Nephron (organoid): Measurements from ENCODE around the gene ADRA1B.

Experiments
- H3K27ac Mint-ChIP-seq, 3 experiments: 2 replicates each; pipeline ENCODE4 v1.8.0; 2020; ENCODE audit warnings: mixed read lengths in 3 of 3, mild to moderate bottlenecking in 2 of 3, moderate library complexity in 1 of 3
- H3K27me3 Mint-ChIP-seq: 2 replicates; pipeline ENCODE4 v1.8.0; 2021; ENCODE audit warnings: low read depth, mild to moderate bottlenecking, moderate library complexity, mixed read lengths
- H3K36me3 Mint-ChIP-seq: 2 replicates; pipeline ENCODE4 v1.8.0; 2020; ENCODE audit warnings: low read depth, mixed read lengths
- H3K4me1 Mint-ChIP-seq: 2 replicates; pipeline ENCODE4 v1.8.0; 2020; ENCODE audit warnings: mixed read lengths
- H3K4me3 Mint-ChIP-seq, 3 experiments: 2 replicates each; pipeline ENCODE4 v1.8.0; 2020; ENCODE audit warnings: mild to moderate bottlenecking in 3 of 3, mixed read lengths in 3 of 3, moderate library complexity in 2 of 3
- H3K9me3 Mint-ChIP-seq: 2 replicates; pipeline ENCODE4 v1.8.0; 2020; ENCODE audit warnings: mixed read lengths
- TF ChIP-seq, protein P1 (sequence below), 3 experiments: fragments of 200-600 bp; sonication (generic); IDR thresholded peaks; one replicate each; pipeline ENCODE4 v1.5.0; 2021; ENCODE audit warnings: antibody characterized with exemption in 3 of 3; ENCODE audit not compliant: unreplicated experiment in 3 of 3

ADRA1B gene

DNA sequence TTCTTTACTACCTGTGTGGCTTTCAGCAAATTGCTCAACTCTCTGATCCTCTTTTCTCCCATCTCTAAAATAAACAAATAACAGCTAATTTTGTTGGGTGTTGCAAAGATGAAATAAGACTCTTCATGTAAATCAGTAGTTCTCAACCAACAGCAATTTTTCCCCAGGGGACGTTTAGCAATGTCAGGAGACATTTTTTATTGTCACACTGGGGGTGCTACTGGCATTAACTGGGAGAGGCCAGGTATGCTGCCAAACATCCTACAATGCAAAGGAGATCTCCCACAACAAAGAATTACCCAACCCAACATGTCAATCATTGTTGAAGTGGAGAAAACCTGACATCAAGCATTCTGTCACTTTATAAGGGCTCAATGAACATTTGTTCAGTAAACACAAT, 19.7 kb downstream of the ADRA1B start:
- no peak overlapping the region for H3K4me3 Mint-ChIP-seq
- TF ChIP-seq, protein P1, sequence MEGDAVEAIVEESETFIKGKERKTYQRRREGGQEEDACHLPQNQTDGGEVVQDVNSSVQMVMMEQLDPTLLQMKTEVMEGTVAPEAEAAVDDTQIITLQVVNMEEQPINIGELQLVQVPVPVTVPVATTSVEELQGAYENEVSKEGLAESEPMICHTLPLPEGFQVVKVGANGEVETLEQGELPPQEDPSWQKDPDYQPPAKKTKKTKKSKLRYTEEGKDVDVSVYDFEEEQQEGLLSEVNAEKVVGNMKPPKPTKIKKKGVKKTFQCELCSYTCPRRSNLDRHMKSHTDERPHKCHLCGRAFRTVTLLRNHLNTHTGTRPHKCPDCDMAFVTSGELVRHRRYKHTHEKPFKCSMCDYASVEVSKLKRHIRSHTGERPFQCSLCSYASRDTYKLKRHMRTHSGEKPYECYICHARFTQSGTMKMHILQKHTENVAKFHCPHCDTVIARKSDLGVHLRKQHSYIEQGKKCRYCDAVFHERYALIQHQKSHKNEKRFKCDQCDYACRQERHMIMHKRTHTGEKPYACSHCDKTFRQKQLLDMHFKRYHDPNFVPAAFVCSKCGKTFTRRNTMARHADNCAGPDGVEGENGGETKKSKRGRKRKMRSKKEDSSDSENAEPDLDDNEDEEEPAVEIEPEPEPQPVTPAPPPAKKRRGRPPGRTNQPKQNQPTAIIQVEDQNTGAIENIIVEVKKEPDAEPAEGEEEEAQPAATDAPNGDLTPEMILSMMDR (IDR thresholded peaks at IDR 0.05; ENCODE audit: unreplicated experiment in 3 of 3), result no peak
- peaks cover 22% of the 10 kb centered on the region for H3K27me3 Mint-ChIP-seq
- no peaks in the 10 kb centered on the region for H3K36me3 Mint-ChIP-seq
- H3K4me1 Mint-ChIP-seq, result peaks cover 6% of the 10 kb centered on the region
- H3K27ac Mint-ChIP-seq, result no peak overlapping the region
- H3K9me3 Mint-ChIP-seq, result no peaks in the 10 kb centered on the region

- Mint-ChIP-seq H3K4me1 (peaks cover 6% of the 10 kb centered on the region), H3K36me3 (no peaks in the 10 kb centered on the region), H3K9me3 (peaks cover 2% of the 10 kb centered on the region), H3K4me3 (no peak overlapping the region), H3K27me3 (peaks cover 22% of the 10 kb centered on the region), H3K27ac (no peak overlapping the region)
- TF ChIP-seq, protein P1 (IDR thresholded peaks at IDR 0.05; ENCODE audit: unreplicated experiment in 3 of 3), result no peak
Observed at GRCh38 chr5:159936686-159937329, 20.5 kb downstream of the ADRA1B start.

DNA sequence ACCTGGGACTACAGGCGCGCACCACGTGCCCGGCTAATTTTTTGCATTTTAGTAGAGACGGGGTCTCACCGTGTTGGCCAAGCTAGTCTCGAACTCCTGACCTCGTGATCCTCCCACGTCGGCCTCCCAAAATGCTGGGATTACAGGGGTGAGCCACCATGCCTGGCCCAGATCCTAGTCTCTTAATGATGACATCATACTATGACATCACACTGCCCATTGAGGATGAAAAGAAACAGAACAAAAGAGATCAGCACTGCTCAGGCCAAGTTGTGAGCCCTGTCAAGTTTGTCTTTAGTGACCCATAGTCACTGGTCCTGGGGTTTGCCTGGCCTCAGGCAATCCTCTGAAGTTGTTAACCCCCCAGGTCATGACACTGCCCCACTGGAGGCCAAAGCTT, 21.3 kb downstream of the ADRA1B start:
- TF ChIP-seq, protein P1 (IDR thresholded peaks at IDR 0.05; ENCODE audit: unreplicated experiment in 3 of 3), result no peak
- Mint-ChIP-seq H3K27ac (no peak overlapping the region), H3K4me3 (no peak overlapping the region), H3K27me3 (peaks cover 19% of the 10 kb centered on the region), H3K4me1 (peaks cover 6% of the 10 kb centered on the region), H3K36me3 (no peaks in the 10 kb centered on the region), H3K9me3 (peaks cover 2% of the 10 kb centered on the region)

GRCh38 chr5:159943326-159943725, 27.0 kb downstream of the ADRA1B start:
- TF ChIP-seq, protein P1 (IDR thresholded peaks at IDR 0.05; ENCODE audit: unreplicated experiment in 3 of 3), result no peak
- Mint-ChIP-seq H3K36me3 (no peaks in the 10 kb centered on the region), H3K9me3 (peaks cover 2% of the 10 kb centered on the region), H3K27ac (no peak overlapping the region), H3K27me3 (peaks cover 14% of the 10 kb centered on the region), H3K4me1 (peaks cover 6% of the 10 kb centered on the region), H3K4me3 (no peak overlapping the region)

GRCh38 chr5:159944056-159944600, 27.8 kb downstream of the ADRA1B start:
- Mint-ChIP-seq H3K36me3 (no peaks in the 10 kb centered on the region), H3K27ac (peak overlapping the region in 1 of 3 experiments; percentile 61), H3K4me3 (no peak overlapping the region), H3K4me1 (peaks cover 6% of the 10 kb centered on the region), H3K9me3 (peaks cover 2% of the 10 kb centered on the region), H3K27me3 (peaks cover 12% of the 10 kb centered on the region)
- TF ChIP-seq, protein P1 (IDR thresholded peaks at IDR 0.05; ENCODE audit: unreplicated experiment in 3 of 3), result no peak

DNA sequence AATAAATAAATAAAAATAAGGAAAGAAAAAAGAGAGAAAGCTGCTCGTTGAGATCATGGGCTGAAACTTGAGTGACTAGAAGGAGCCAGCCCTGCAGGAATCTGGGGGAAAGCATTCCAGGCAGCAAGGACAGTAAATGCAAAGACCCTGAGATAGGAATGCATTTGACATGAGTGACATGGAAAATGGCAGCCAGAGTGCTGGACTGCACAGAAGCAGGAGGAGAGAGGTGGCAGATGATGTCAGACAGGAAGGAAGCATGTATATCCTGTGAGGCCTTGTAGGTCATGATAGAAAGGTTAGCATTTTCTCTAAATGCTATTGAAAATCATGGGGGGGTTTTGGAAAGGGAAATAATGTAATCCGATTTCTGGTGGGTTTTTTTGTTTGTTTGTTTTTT, 29.1 kb downstream of the ADRA1B start:
- peaks cover 6% of the 10 kb centered on the region for H3K4me1 Mint-ChIP-seq
- peaks cover 2% of the 10 kb centered on the region for H3K9me3 Mint-ChIP-seq
- TF ChIP-seq, protein P1 (IDR thresholded peaks at IDR 0.05; ENCODE audit: unreplicated experiment in 3 of 3), result no peak
- no peak overlapping the region for H3K4me3 Mint-ChIP-seq
- H3K36me3 Mint-ChIP-seq, result no peaks in the 10 kb centered on the region
- peaks cover 9% of the 10 kb centered on the region for H3K27me3 Mint-ChIP-seq
- peak overlapping the region in 2 of 3 experiments; percentile 33 to 60 for H3K27ac Mint-ChIP-seq
